ENCODE results near the gene RNF14.

RNF14 gene

DNA sequence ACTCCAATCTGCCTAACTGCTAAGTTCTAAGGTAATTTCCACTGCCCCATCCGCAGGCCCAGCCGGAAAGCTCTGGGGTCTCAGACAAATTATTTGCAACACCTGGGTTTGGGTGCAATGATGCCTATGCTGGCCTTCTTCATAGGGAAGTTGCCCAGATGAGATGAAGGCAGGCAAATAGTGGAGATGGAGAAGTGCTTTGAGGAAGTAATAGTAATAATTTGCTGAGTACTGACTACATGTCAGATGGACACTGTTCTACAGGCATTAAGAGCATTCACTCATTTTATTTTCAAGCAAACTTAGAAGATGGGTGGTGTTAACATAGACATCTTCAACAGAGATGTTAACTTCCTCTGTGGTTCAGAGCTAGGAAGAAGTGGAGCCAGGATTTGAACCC is 14.7 kb upstream of the RNF14 start:
- no peak for DNase-seq (ENCODE audit: low spot score)
- TF ChIP-seq, protein P1, sequence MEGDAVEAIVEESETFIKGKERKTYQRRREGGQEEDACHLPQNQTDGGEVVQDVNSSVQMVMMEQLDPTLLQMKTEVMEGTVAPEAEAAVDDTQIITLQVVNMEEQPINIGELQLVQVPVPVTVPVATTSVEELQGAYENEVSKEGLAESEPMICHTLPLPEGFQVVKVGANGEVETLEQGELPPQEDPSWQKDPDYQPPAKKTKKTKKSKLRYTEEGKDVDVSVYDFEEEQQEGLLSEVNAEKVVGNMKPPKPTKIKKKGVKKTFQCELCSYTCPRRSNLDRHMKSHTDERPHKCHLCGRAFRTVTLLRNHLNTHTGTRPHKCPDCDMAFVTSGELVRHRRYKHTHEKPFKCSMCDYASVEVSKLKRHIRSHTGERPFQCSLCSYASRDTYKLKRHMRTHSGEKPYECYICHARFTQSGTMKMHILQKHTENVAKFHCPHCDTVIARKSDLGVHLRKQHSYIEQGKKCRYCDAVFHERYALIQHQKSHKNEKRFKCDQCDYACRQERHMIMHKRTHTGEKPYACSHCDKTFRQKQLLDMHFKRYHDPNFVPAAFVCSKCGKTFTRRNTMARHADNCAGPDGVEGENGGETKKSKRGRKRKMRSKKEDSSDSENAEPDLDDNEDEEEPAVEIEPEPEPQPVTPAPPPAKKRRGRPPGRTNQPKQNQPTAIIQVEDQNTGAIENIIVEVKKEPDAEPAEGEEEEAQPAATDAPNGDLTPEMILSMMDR (IDR thresholded peaks at IDR 0.05; ENCODE audit: borderline replicate concordance, control extremely low read depth, extremely low read depth, insufficient read depth, missing control alignments), result no peak
- in situ Hi-C loops (cut with MboI; ENCODE audit: low sequenced_read_pairs, unreplicated experiment), result loop anchor here (10.0 kb wide), 1 partner anchor 259 kb away; no protein-coding TSS in a partner anchor

DNA sequence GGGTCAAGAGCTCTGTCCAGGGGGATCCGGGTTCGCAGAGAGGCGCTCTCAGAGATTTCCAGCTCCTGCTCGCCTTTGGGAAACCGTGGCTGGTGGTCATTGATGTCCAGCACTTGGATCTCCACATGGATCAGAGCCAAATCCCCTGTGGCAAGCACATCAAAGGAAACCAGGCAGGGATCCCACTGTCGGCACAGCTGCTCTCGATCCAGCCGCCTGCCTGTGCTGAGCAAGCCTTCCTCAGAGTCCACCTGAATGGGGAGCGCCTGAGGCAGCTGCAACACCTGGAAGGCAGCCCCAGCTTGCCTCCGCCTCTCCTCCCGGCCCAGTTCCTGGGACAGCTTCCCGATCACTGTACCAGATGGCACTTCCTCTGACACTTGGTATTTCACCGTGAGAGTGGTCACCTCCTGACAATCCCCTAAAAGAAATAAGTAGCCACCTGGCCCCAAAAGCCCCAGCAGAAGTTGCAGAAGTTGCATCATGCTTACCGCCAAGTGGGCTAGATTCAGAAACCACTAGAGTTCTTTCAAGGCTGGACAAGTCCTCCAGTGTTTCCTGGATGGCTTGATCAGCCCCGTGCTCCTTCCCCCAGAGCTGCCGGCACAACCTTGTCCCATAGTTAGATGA is 11.4 kb upstream of the RNF14 start:
- peak; percentile 5 for DNase-seq (ENCODE audit: low spot score)
- in situ Hi-C loops (cut with MboI; ENCODE audit: low sequenced_read_pairs, unreplicated experiment), result loop anchor here (10.0 kb wide), 1 partner anchor 263 kb away; no protein-coding TSS in a partner anchor
- TF ChIP-seq, protein P1 (IDR thresholded peaks at IDR 0.05; ENCODE audit: borderline replicate concordance, control extremely low read depth, extremely low read depth, insufficient read depth, missing control alignments), result no peak

DNA sequence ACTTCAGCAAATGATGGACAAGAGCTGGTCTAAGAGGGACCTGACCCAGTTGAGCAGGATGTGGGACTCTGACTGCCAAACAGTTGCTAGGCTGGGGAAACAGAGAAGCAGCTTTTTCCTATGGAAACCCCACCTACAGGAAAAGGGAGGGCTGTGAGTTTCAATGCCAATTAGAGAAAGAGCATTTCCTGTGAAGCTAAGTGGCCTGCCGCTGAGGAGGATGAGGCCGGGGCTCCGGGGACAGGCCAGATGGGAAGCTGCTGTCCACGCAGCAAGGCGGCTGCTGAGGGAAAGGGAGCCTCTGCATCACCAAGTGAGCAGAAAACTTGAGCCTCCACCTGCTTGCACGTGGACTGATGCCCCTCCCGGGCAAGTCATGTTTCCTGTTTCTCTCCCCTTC is 10.8 kb upstream of the RNF14 start, which contains the start of gene PCDH12:
Gene PCDH12 (minus strand): TSS at position 90 of the 400 bp plus-strand sequence. CDS start 351 bp downstream, outside the sequence.
- no peak for DNase-seq (ENCODE audit: low spot score)
- in situ Hi-C loops (cut with MboI; ENCODE audit: low sequenced_read_pairs, unreplicated experiment), result loop anchor here (10.0 kb wide), 1 partner anchor 263 kb away; no protein-coding TSS in a partner anchor
- TF ChIP-seq, protein P1 (IDR thresholded peaks at IDR 0.05; ENCODE audit: borderline replicate concordance, control extremely low read depth, extremely low read depth, insufficient read depth, missing control alignments), result no peak

DNA sequence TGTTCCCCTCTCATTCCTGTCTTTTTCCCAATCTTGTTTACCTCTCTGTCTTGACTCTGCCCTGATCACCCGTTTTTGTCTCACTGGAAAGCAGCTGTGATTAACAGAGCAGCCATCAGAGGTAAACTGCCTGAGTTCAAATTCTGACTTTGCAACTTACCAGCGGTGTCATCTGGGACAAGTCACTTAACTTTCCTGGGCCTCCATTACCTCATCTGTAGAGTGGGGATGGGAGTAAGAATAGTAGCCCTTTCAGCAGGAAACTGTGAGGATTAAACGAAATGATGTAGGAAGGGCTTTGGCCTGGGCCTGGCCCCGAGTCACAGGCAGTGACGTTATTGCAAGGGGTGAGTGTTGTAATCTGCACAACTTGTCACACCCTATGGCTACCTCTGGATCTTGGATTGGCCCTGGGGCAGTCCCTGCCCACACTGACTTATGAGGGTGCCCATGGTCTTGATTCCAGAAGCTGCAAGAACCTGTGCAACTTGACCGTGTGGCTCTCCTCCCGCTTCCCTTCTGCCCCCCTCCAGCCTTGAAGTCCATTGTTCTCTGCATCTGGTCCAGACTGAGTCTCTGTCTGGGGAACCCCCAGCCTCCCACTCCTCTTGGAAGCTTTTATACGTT is 10.2 kb upstream of the RNF14 start:
- in situ Hi-C loops (cut with MboI; ENCODE audit: low sequenced_read_pairs, unreplicated experiment), result loop anchor here (10.0 kb wide), 1 partner anchor 264 kb away; no protein-coding TSS in a partner anchor
- TF ChIP-seq, protein P1 (IDR thresholded peaks at IDR 0.05; ENCODE audit: borderline replicate concordance, control extremely low read depth, extremely low read depth, insufficient read depth, missing control alignments), result no peak
- no peak for DNase-seq (ENCODE audit: low spot score)

DNA sequence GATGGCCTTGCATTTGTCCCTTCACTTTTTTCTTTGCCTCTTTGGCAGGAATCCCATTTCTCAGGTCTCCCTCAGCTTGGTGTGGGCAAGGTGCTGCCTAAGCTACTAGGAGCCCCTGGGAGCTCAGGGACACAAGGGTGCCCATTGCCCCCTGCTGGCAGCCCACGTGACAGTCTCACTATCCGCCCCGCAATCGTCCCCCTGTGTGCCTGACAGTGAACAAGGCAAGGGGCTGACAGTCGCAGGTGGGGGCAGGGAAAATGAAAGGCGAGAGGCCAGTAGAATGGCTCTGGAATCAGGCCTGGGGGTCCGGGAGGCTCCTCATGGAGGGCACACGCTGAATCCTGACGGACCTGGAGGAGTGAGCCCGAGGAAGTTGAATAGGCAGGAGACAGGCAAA is 8.9 kb upstream of the RNF14 start:
- no peak for DNase-seq (ENCODE audit: low spot score)
- in situ Hi-C loops (cut with MboI; ENCODE audit: low sequenced_read_pairs, unreplicated experiment), result no loop called here
- TF ChIP-seq, protein P1 (IDR thresholded peaks at IDR 0.05; ENCODE audit: borderline replicate concordance, control extremely low read depth, extremely low read depth, insufficient read depth, missing control alignments), result peak; percentile 18

DNA sequence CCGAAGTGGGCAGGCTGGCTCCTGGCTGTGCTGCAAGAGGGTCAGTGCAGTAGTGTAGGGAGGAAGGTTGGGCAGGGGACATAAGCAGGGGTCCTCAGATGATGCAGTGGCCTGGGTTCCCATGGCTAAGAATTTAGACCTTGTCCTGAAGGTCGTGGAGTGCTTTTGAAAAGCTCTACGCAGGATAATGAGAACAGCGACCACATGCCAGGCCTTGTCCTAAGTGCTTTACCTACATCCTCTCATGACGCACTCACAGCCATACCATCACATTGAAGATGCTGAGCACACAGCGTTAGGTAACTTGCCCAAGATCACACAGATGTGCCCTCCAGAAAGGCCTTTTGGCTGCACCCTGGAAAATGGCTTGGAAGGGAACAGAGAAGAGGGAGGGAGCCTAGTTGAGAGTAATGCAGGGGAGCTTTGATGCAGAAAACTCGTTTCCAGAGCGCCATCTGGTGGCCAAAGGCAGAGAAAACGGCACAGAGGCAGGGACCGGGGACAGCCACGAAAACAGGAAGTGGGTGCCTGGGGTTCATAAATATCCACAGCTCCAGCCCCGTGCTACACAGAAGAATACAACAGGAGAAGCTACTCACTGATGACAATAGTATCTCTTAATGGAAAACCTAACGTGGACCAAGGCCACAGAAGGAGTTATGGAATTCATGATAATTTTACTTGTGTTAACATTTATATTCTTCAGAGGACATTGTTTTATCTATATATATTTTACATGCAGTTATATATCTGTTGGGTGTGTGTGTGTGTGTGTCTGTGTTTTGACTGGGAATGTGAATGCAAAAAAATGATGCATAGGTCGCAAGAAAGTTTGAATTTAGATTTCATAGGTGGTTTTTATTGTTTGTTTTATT is 8.2 kb upstream of the RNF14 start:
- TF ChIP-seq, protein P1 (IDR thresholded peaks at IDR 0.05; ENCODE audit: borderline replicate concordance, control extremely low read depth, extremely low read depth, insufficient read depth, missing control alignments), result peak; percentile 90
- in situ Hi-C loops (cut with MboI; ENCODE audit: low sequenced_read_pairs, unreplicated experiment), result no loop called here
- peak; percentile 88 for DNase-seq (ENCODE audit: low spot score)

All from GM13976 (cell line).